Mucosa of descending colon (tissue), 3 donors: ENCODE data around the gene SURF4. TPM values are rescaled to one million over a fixed set of nuclear protein-coding genes. Genes with fewer than 3 reads are reported as not detected.
A peak's percentile ranks its signal among the peaks of the same experiment; 100 is the strongest.

Experiments used
- ATAC-seq: fragments of 200-7000 bp; cut with Tn5 transposase; one replicate; pipeline ENCODE4 v1.9.1; 2020; ENCODE audit warnings: mild to moderate bottlenecking, moderate library complexity
- DNase-seq, 3 donors: peaks; one replicate each; pipeline ENCODE4 v3.0.0-alpha.2; 2020
- H3K36me3 ChIP-seq: fragments of 200-600 bp; one replicate; pipeline ENCODE4 v1.8.0; 2021; ENCODE audit warnings: low read depth, mild to moderate bottlenecking
- H3K4me1 ChIP-seq: fragments of 200-600 bp; one replicate; pipeline ENCODE4 v1.8.0; 2021; ENCODE audit warnings: low read depth, mild to moderate bottlenecking
- H3K4me3 ChIP-seq: fragments of 200-600 bp; one replicate; pipeline ENCODE4 v1.8.0; 2021; ENCODE audit warnings: mild to moderate bottlenecking
- H3K9me3 ChIP-seq: fragments of 200-600 bp; one replicate; pipeline ENCODE4 v1.8.0; 2021; ENCODE audit warnings: mild to moderate bottlenecking
- CTCF ChIP-seq: fragments of 200-600 bp; IDR thresholded peaks from one replicate; pipeline ENCODE4 v1.8.0; 2022; ENCODE audit warnings: antibody characterized with exemption, mild to moderate bottlenecking
- intact Hi-C, 2 donors: fragments of 100-400 bp; cut with DNase I in 1 of 2; cut with micrococcal nuclease in 1 of 2; formaldehyde crosslinking; loops; one replicate each; pipeline versions ENCODE4 v1.11.0 to v1.11.1; 2022; cut with DNase I, micrococcal nuclease
- total RNA-seq, 3 donors: library from RNA; stranded (reverse); fragmentation: NEBNext Ultra II Directional in 2 of 3; extraction: Animal tissue kit (Norgen Biotek cat#: 25700) in 2 of 3; gene quantifications; one replicate each; pipeline versions ENCODE4 v1.2.1 to v1.2.4, GENCODE V29; 2021 to 2023
- donor health status: DM: no; HTN: no; CAD: no; lungs with moderate emphysema.
- donor health status: DM: no; HTN: no; CAD: no.
- donor health status: DM: no; HTN: yes; CAD: no.

SURF4 gene
- total RNA-seq, 3 donors from 2014 or later = 117 to 165 (median 149) TPM

- TF ChIP-seq CTCF = peak; percentile 23
- ATAC-seq (no peak), DNase-seq (peak; percentile 42 to 62 (median 52))
- peaks cover 25% of the 10 kb centered on the region for H3K4me1 ChIP-seq
- no peak overlapping the region for H3K4me3 ChIP-seq
- intact Hi-C loops = no loop called here
- H3K36me3 ChIP-seq = peaks cover 21% of the 10 kb centered on the region
- no peaks in the 10 kb centered on the region for H3K9me3 ChIP-seq
Observed at GRCh38 chr9:133351908-133352634, 23.8 kb downstream of the SURF4 start.

GRCh38 chr9:133351526-133351907, 24.3 kb downstream of the SURF4 start:
- DNase-seq (peak in 1 of 3 donors; percentile 16), ATAC-seq (no peak)
- no peaks in the 10 kb centered on the region for H3K9me3 ChIP-seq
- peaks cover 21% of the 10 kb centered on the region for H3K36me3 ChIP-seq
- intact Hi-C loops = no loop called here
- TF ChIP-seq CTCF = no peak
- H3K4me3 ChIP-seq = no peak overlapping the region
- peaks cover 26% of the 10 kb centered on the region for H3K4me1 ChIP-seq

GRCh38 chr9:133349965-133350616, 25.8 kb downstream of the SURF4 start:
- Histone ChIP-seq H3K4me1 (peaks cover 22% of the 10 kb centered on the region), H3K9me3 (no peaks in the 10 kb centered on the region), H3K4me3 (no peak overlapping the region), H3K36me3 (peaks cover 21% of the 10 kb centered on the region)
- DNase-seq (peak in 1 of 3 donors; percentile 40), ATAC-seq (no peak)
- intact Hi-C loops = no loop called here
- TF ChIP-seq CTCF = no peak

- H3K4me1 ChIP-seq = peaks cover 19% of the 10 kb centered on the region
- peak overlapping the region; percentile 95 for H3K4me3 ChIP-seq
- H3K9me3 ChIP-seq = no peaks in the 10 kb centered on the region
- H3K36me3 ChIP-seq = peaks cover 21% of the 10 kb centered on the region
- intact Hi-C loops = no loop called here
- ATAC-seq (no peak), DNase-seq (no peak)
- no peak for TF ChIP-seq CTCF
Observed at GRCh38 chr9:133348718-133349573, 26.9 kb downstream of the SURF4 start.

GRCh38 chr9:133347985-133348717, 27.7 kb downstream of the SURF4 start, which contains the start of the genes MED22 and RPL7A:
TSS of gene MED22 (minus strand) at chr9:133348131. CDS start at chr9:133346662, 1,469 bp downstream.
TSS of gene RPL7A (plus strand) at chr9:133348218. CDS start at chr9:133348244, 26 bp downstream.
- Histone ChIP-seq H3K4me3 (peak within 1 kb of the TSS; percentile 95), H3K36me3 (peaks cover 21% of the 10 kb centered on the region), H3K9me3 (no peaks in the 10 kb centered on the region), H3K4me1 (peaks cover 19% of the 10 kb centered on the region)
- DNase-seq = peak; percentile 94 to 98 (median 94)
- intact Hi-C loops = no loop called here
- TF ChIP-seq CTCF = no peak
- ATAC-seq = peak; percentile 94
